ENCODE results near the gene SND1.

The SND1 gene

GRCh38 chr7:127908430-127909258 lies 256.6 kb downstream of the SND1 start:
- no peak for TF ChIP-seq REST (IDR thresholded peaks at IDR 0.05; ENCODE audit: low read depth)

GRCh38 chr7:127909424-127910152 lies 257.6 kb downstream of the SND1 start:
- TF ChIP-seq TCF12 (IDR thresholded peaks at IDR 0.05; ENCODE audit: low read depth) = no peak
- no peak for TF ChIP-seq ZBTB7A (IDR thresholded peaks at IDR 0.05; ENCODE audit: low read depth)
- no peak for TF ChIP-seq RAD21 (IDR thresholded peaks at IDR 0.05; ENCODE audit: low read depth)
- no peak for TF ChIP-seq TEAD4 (IDR thresholded peaks at IDR 0.05)
- no peak for TF ChIP-seq YY1 (IDR thresholded peaks at IDR 0.05; ENCODE audit: low read depth)
- no peak for TF ChIP-seq EP300 (IDR thresholded peaks at IDR 0.05; ENCODE audit: borderline replicate concordance)

GRCh38 chr7:127910670-127911069 lies 258.7 kb downstream of the SND1 start:
- no peak for TF ChIP-seq CEBPB (IDR thresholded peaks at IDR 0.05)
- TF ChIP-seq TEAD4 (IDR thresholded peaks at IDR 0.05) = no peak
- TF ChIP-seq NFIC (IDR thresholded peaks at IDR 0.05) = no peak
- no peak for TF ChIP-seq FOXM1 (IDR thresholded peaks at IDR 0.05; ENCODE audit: borderline replicate concordance, low read depth)
- no peak for TF ChIP-seq EP300 (IDR thresholded peaks at IDR 0.05; ENCODE audit: borderline replicate concordance)
- no peak for TF ChIP-seq TCF12 (IDR thresholded peaks at IDR 0.05; ENCODE audit: low read depth)
- no peak for TF ChIP-seq EGR1 (IDR thresholded peaks at IDR 0.05)
- no peak for TF ChIP-seq CREB1 (IDR thresholded peaks at IDR 0.05; ENCODE audit: low read depth)
- no peak for TF ChIP-seq TAF1 (IDR thresholded peaks at IDR 0.05; ENCODE audit: low read depth)

- no peak for TF ChIP-seq EP300 (IDR thresholded peaks at IDR 0.05; ENCODE audit: borderline replicate concordance)
- TF ChIP-seq CREB1 (IDR thresholded peaks at IDR 0.05; ENCODE audit: low read depth) = no peak
- TF ChIP-seq ZBTB7A (IDR thresholded peaks at IDR 0.05; ENCODE audit: low read depth) = no peak
- no peak for TF ChIP-seq TCF12 (IDR thresholded peaks at IDR 0.05; ENCODE audit: low read depth)
- no peak for TF ChIP-seq FOXM1 (IDR thresholded peaks at IDR 0.05; ENCODE audit: borderline replicate concordance, low read depth)
- TF ChIP-seq CEBPB (IDR thresholded peaks at IDR 0.05) = no peak
- no peak for TF ChIP-seq NFIC (IDR thresholded peaks at IDR 0.05)
- TF ChIP-seq MAX (IDR thresholded peaks at IDR 0.05) = no peak
- no peak for TF ChIP-seq RAD21 (IDR thresholded peaks at IDR 0.05; ENCODE audit: low read depth)
- no peak for TF ChIP-seq TEAD4 (IDR thresholded peaks at IDR 0.05)
- no peak for TF ChIP-seq REST (IDR thresholded peaks at IDR 0.05; ENCODE audit: low read depth)
- no peak for TF ChIP-seq EGR1 (IDR thresholded peaks at IDR 0.05)
- TF ChIP-seq TAF1 (IDR thresholded peaks at IDR 0.05; ENCODE audit: low read depth) = no peak
- no peak for TF ChIP-seq USF1 (IDR thresholded peaks at IDR 0.05)
- TF ChIP-seq YY1 (IDR thresholded peaks at IDR 0.05; ENCODE audit: low read depth) = no peak
These were observed 260.0 kb downstream of the SND1 start for GRCh38 chr7:127911968-127912511.

GRCh38 chr7:127912901-127913300 lies 260.9 kb downstream of the SND1 start:
- no peak for TF ChIP-seq TCF12 (IDR thresholded peaks at IDR 0.05; ENCODE audit: low read depth)

GRCh38 chr7:127913686-127914085 lies 261.7 kb downstream of the SND1 start:
- TF ChIP-seq TAF1 (IDR thresholded peaks at IDR 0.05; ENCODE audit: low read depth) = no peak
- TF ChIP-seq REST (IDR thresholded peaks at IDR 0.05; ENCODE audit: low read depth) = no peak
- no peak for TF ChIP-seq NFIC (IDR thresholded peaks at IDR 0.05)
- TF ChIP-seq EGR1 (IDR thresholded peaks at IDR 0.05) = no peak
- TF ChIP-seq CREB1 (IDR thresholded peaks at IDR 0.05; ENCODE audit: low read depth) = no peak
- TF ChIP-seq ZBTB7A (IDR thresholded peaks at IDR 0.05; ENCODE audit: low read depth) = no peak
- TF ChIP-seq YY1 (IDR thresholded peaks at IDR 0.05; ENCODE audit: low read depth) = no peak
- TF ChIP-seq RAD21 (IDR thresholded peaks at IDR 0.05; ENCODE audit: low read depth) = no peak
- no peak for TF ChIP-seq CEBPB (IDR thresholded peaks at IDR 0.05)
- no peak for TF ChIP-seq TCF12 (IDR thresholded peaks at IDR 0.05; ENCODE audit: low read depth)
- TF ChIP-seq EP300 (IDR thresholded peaks at IDR 0.05; ENCODE audit: borderline replicate concordance) = no peak
- no peak for TF ChIP-seq MAX (IDR thresholded peaks at IDR 0.05)
- TF ChIP-seq FOXM1 (IDR thresholded peaks at IDR 0.05; ENCODE audit: borderline replicate concordance, low read depth) = no peak
- no peak for TF ChIP-seq USF1 (IDR thresholded peaks at IDR 0.05)
- no peak for TF ChIP-seq TEAD4 (IDR thresholded peaks at IDR 0.05)

All from Ishikawa (cell line).